Transverse colon (tissue), 4 donors: ENCODE results near the gene ACOT11. TPM values are rescaled to one million over a fixed set of nuclear protein-coding genes. Genes with fewer than 3 reads are reported as not detected.

Source experiments
- DNase-seq: peaks from one replicate; pipeline ENCODE4 v3.0.0-alpha.2; 2019
- H3K27ac ChIP-seq, 4 donors: fragments of 200-600 bp; sonication (generic); 2 replicates each; pipeline ENCODE4 v1.5.1; 2016 to 2018; ENCODE audit warnings: inconsistent platforms in 4 of 4
- H3K27me3 ChIP-seq: fragments of 200-600 bp; sonication (generic); 2 replicates; pipeline ENCODE4 v1.5.1; 2017; ENCODE audit warnings: inconsistent platforms
- H3K36me3 ChIP-seq, 4 donors: fragments of 200-600 bp; sonication (generic); 2 replicates each; pipeline ENCODE4 v1.5.1; 2017 to 2019; ENCODE audit warnings: inconsistent platforms in 4 of 4
- H3K4me1 ChIP-seq, 4 donors: fragments of 200-600 bp; sonication (generic); 2 replicates each; pipeline ENCODE4 v1.5.1; 2017 to 2020; ENCODE audit warnings: inconsistent platforms in 4 of 4
- H3K4me3 ChIP-seq, 4 donors: fragments of 200-600 bp; sonication (generic); 1 replicate in 1 of 4; 2 replicates in 3 of 4; pipeline versions ENCODE4 v1.5.1 to v1.6.1; 2017 to 2019; ENCODE audit warnings: inconsistent platforms in 4 of 4
- H3K9me3 ChIP-seq, 2 donors: fragments of 200-600 bp; sonication (generic); 2 replicates each; pipeline ENCODE4 v1.5.1; 2017 to 2019; ENCODE audit warnings: inconsistent platforms in 2 of 2
- EP300 ChIP-seq: sonication (generic); formaldehyde crosslinking; IDR thresholded peaks from one replicate; pipeline ENCODE4 v1.6.1; 2017; ENCODE audit warnings: antibody characterized with exemption, low read depth
- POLR2A ChIP-seq: fragments of 450-650 bp; IDR thresholded peaks from one replicate; pipeline ENCODE4 v1.6.1; 2016; ENCODE audit warnings: antibody characterized with exemption, mild to moderate bottlenecking, moderate library complexity
- POLR2AphosphoS5 ChIP-seq, 3 donors: sonication (generic); formaldehyde crosslinking; IDR thresholded peaks; one replicate each; pipeline ENCODE4 v1.6.1; 2016; ENCODE audit warnings: antibody characterized with exemption in 3 of 3
- WGBS, 2 donors: methylation state at CpG; one replicate each; pipeline ENCODE4 v1.1.5; 2018; ENCODE audit warnings: low coverage in 1 of 2; 5-methylcytosine and 5-hydroxymethylcytosine counted together
- in situ Hi-C, 4 donors: fragments of 200-750 bp; cut with MboI; loops; one replicate each; pipeline versions ENCODE4 v1.15.0 to v1.15.1; 2017; ENCODE audit warnings: low sequenced_read_pairs in 3 of 4, low pct_ligation_motif_present in 1 of 4, low pct_unique_long_range_greater_than_20kb in 1 of 4
- intact Hi-C: fragments of 100-400 bp; cut with DNase I; formaldehyde crosslinking; loops from one replicate; pipeline ENCODE4 v1.15.1; 2023; ENCODE audit warnings: low total_unique reads
- total RNA-seq, 4 donors: library from RNA; depleted of rRNA; stranded (reverse); fragments of >200 nt; gene quantifications; one replicate each; pipeline ENCODE4 v1.1.0, GENCODE V29; 2016
- TF ChIP-seq, protein P1 (sequence below), 5 experiments: fragments of 200-600 bp in 3 of 5; fragments of 450-650 bp in 2 of 5; sonication (generic) in 3 of 5; IDR thresholded peaks; 1 replicate in 2 of 5; 2 replicates in 3 of 5; pipeline ENCODE4 v1.5.1; 2016 to 2017; ENCODE audit warnings: antibody characterized with exemption in 5 of 5, inconsistent platforms in 3 of 5, mild to moderate bottlenecking in 2 of 5, moderate library complexity in 1 of 5

ACOT11 gene
- total RNA-seq, 4 donors from 2014 or later: 70.6 to 79.7 (median 75.3) TPM

DNA sequence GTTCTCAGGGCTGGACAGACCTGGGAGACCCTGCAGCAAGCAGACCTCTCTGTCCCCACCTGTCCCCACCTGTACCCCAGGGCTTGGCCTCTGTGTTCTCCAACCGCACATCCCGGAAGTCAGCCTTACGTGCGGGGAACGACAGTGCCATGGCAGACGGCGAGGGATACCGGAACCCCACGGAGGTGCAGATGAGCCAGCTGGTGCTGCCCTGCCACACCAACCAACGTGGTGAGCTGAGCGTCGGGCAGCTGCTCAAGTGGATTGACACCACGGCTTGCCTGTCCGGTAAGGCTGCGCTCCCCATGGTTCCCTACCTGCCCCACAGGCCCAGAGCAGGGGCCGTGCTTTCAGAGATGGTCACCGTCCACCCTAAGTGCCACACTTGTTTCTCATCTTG is 36.5 kb downstream of the ACOT11 start:
- WGBS, 2 donors: 94% methylated on average over 17 of the region's 17 CpGs; no CpG with 5 or more reads in 1 of the 2 donors
- in situ Hi-C loops (no loop called here), intact Hi-C loops (loop anchor here (5.0 kb wide), 2 partner anchors 37 to 322 kb away; partner anchors contain the start of gene ACOT11)
- H3K4me3 ChIP-seq: no peak overlapping the region
- DNase-seq: no peak
- no peaks in the 10 kb centered on the region for H3K9me3 ChIP-seq
- no peaks in the 10 kb centered on the region for H3K27me3 ChIP-seq
- H3K4me1 ChIP-seq: peaks cover 7 to 26% (median 12%) of the 10 kb centered on the region in 4 donors
- TF ChIP-seq POLR2AphosphoS5 (IDR thresholded peaks at IDR 0.05) (no peak), POLR2A (no peak), EP300 (no peak)
- TF ChIP-seq, protein P1, sequence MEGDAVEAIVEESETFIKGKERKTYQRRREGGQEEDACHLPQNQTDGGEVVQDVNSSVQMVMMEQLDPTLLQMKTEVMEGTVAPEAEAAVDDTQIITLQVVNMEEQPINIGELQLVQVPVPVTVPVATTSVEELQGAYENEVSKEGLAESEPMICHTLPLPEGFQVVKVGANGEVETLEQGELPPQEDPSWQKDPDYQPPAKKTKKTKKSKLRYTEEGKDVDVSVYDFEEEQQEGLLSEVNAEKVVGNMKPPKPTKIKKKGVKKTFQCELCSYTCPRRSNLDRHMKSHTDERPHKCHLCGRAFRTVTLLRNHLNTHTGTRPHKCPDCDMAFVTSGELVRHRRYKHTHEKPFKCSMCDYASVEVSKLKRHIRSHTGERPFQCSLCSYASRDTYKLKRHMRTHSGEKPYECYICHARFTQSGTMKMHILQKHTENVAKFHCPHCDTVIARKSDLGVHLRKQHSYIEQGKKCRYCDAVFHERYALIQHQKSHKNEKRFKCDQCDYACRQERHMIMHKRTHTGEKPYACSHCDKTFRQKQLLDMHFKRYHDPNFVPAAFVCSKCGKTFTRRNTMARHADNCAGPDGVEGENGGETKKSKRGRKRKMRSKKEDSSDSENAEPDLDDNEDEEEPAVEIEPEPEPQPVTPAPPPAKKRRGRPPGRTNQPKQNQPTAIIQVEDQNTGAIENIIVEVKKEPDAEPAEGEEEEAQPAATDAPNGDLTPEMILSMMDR (IDR thresholded peaks at IDR 0.05): no peak
- H3K36me3 ChIP-seq: peaks cover 0 to 2% (median 0%) of the 10 kb centered on the region in 4 donors
- H3K27ac ChIP-seq: no peak overlapping the region

DNA sequence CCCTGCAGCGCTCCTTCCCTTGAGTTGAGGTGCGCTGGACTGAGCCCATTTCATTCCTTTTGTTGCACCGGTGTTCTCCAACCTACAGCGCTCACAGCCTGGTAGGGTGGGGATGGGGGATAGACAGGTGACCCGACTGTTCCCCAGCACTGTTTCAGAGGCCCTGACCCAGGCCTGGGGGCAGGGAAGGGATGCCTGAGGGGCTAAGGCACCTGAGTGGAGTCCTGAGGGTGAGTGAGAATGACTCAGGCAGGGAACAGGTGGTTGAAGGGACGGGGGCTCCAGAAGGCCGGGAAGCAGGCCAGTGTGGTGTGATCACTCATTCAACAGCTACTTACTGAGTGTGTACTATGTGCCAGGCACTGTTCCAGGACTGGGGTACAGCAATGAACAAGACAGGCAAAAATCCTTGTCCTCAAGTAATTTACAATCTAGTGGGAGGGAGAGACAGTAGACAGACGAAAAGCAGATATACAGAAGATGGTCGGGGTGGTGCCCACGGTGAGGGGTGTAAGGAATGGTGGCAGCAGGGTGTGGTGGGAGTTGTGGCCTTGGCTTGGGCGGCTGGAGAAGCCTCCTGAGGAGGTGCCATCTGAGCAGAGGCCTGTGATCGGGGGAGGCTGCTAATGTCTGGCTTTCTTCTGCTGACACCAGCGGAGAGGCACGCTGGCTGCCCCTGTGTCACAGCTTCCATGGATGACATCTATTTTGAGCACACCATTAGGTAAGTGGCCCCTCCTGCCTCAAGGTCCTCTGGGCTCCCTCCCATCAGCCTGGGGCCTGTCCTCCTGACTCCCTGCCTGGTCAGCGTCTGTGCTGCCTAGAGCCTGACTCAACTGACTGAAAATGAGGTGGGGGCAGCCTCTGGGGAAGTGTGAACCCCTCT is 37.4 kb downstream of the ACOT11 start:
- H3K27ac ChIP-seq: no peak overlapping the region
- TF ChIP-seq POLR2A (no peak), EP300 (no peak), POLR2AphosphoS5 (IDR thresholded peaks at IDR 0.05) (no peak)
- TF ChIP-seq, protein P1 (IDR thresholded peaks at IDR 0.05): no peak
- no peak for DNase-seq
- in situ Hi-C loops: no loop called here
- peaks cover 0 to 4% (median 0%) of the 10 kb centered on the region in 4 donors for H3K36me3 ChIP-seq
- no peak overlapping the region for H3K4me3 ChIP-seq
- no peaks in the 10 kb centered on the region for H3K27me3 ChIP-seq
- intact Hi-C loops: no loop called here
- WGBS, 2 donors: 83 to 84% methylated on average over 5 to 15 of the region's 15 CpGs
- H3K4me1 ChIP-seq: peaks cover 5 to 18% (median 11%) of the 10 kb centered on the region in 4 donors
- H3K9me3 ChIP-seq: no peaks in the 10 kb centered on the region

DNA sequence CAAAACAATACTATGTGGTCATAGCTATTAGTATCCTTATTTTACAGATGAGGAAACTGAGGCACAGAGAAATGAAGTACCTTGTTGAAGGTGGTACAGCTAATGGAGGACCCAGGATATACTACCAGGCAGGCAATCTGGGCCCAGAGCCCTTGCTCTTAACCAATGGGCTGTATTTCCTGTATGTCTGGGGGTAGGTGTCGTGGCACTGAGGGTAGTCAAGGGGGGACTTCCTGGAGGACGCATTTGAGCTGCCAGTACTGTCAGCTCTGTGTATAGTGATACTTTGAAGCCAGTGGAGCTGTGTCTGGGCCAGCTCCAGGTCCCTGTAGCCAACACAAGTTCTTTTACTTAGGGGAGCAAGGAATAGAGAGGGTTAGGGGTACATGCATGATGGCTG is 40.3 kb downstream of the ACOT11 start:
- H3K4me1 ChIP-seq: no peaks in the 10 kb centered on the region
- no peaks in the 10 kb centered on the region for H3K27me3 ChIP-seq
- intact Hi-C loops: no loop called here
- no peaks in the 10 kb centered on the region for H3K9me3 ChIP-seq
- peaks cover 0 to 4% (median 0%) of the 10 kb centered on the region in 4 donors for H3K36me3 ChIP-seq
- in situ Hi-C loops: no loop called here
- TF ChIP-seq, protein P1 (IDR thresholded peaks at IDR 0.05): no peak
- no peak for TF ChIP-seq POLR2A
- no peak for TF ChIP-seq POLR2AphosphoS5 (IDR thresholded peaks at IDR 0.05)
- no peak for TF ChIP-seq EP300
- DNase-seq: no peak
- H3K4me3 ChIP-seq: no peak overlapping the region
- H3K27ac ChIP-seq: no peak overlapping the region
- WGBS, 2 donors: 81% methylated on average over 2 of the region's 2 CpGs; no CpG with 5 or more reads in 1 of the 2 donors

DNA sequence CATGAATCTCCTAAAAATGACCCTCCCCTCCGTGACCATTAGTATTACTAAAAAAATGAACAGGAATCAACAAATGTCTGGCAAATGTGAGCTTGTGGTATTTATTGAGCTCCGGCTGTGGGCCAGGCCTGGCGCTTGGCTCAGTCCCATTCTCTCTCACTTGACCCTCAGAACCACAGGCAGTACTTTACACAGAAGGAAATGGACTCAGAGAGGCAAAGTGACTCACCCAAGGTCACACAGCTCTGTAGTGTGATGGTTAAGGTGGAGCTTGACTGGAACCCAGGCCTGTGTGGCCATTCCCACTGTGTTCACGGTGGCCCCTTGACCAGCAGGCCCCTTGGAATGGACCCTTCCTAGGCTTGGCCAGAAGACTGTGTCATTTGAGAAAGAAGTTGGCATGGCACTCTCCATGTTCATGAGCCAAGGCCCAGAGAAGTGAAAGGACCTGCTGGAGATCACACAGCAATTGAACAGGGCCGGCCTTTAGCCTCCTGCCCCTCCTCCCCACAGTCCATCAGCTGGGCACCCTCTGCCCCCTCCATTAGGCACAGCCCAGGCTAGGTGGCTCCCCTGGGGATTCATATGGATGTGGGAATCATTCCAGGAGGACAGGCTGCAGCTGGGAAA is 43.2 kb downstream of the ACOT11 start:
- 67 to 94% methylated on average over 1 to 5 of the region's 5 CpGs for WGBS, 2 donors
- H3K9me3 ChIP-seq: no peaks in the 10 kb centered on the region
- no peaks in the 10 kb centered on the region for H3K27me3 ChIP-seq
- TF ChIP-seq EP300 (no peak), POLR2AphosphoS5 (IDR thresholded peaks at IDR 0.05) (no peak), POLR2A (no peak)
- intact Hi-C loops (no loop called here), in situ Hi-C loops (no loop called here)
- no peaks in the 10 kb centered on the region for H3K4me1 ChIP-seq
- no peak for DNase-seq
- no peak overlapping the region for H3K4me3 ChIP-seq
- peaks cover 0 to 11% (median 4%) of the 10 kb centered on the region in 4 donors for H3K36me3 ChIP-seq
- no peak overlapping the region for H3K27ac ChIP-seq
